NB4 (cell line): ENCODE data around the gene HSPB8.

Experiments used
- POLR2A ChIP-seq: IDR thresholded peaks from 2 replicates; pipeline ENCODE4 v1.6.1; 2011; ENCODE audit warnings: mild to moderate bottlenecking; ENCODE audit not compliant: insufficient read length; ENCODE audit errors: extremely low read depth
- TF ChIP-seq, protein P1 (sequence below): IDR thresholded peaks from one replicate; pipeline ENCODE4 v1.5.1; 2012; ENCODE audit warnings: low read depth, low read length

- no peak for TF ChIP-seq POLR2A
- TF ChIP-seq, protein P1, sequence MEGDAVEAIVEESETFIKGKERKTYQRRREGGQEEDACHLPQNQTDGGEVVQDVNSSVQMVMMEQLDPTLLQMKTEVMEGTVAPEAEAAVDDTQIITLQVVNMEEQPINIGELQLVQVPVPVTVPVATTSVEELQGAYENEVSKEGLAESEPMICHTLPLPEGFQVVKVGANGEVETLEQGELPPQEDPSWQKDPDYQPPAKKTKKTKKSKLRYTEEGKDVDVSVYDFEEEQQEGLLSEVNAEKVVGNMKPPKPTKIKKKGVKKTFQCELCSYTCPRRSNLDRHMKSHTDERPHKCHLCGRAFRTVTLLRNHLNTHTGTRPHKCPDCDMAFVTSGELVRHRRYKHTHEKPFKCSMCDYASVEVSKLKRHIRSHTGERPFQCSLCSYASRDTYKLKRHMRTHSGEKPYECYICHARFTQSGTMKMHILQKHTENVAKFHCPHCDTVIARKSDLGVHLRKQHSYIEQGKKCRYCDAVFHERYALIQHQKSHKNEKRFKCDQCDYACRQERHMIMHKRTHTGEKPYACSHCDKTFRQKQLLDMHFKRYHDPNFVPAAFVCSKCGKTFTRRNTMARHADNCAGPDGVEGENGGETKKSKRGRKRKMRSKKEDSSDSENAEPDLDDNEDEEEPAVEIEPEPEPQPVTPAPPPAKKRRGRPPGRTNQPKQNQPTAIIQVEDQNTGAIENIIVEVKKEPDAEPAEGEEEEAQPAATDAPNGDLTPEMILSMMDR: no peak
These were observed 3.2 kb downstream of the HSPB8 start for GRCh38 chr12:119181944-119182343.
